ENCODE measurements around the gene TUBAL3.

DNA sequence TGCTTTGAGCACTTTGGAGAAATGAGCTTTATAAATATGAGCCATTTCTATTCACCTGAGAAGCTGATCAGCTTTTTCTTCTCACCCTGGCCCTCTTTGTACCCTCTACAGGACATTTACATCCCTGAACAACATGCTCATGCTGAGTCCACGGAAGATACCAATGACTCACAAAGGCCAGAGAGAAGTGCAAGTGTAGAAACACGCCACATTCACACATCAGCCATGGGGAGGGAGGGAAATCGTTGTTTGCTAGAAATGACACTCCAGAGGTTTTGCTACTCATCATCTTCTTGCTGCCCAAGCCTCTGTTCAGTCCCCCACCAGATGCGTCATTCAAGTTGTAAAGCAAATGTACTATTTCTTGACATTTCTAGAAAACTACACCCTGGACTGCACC, 42.7 kb downstream of the TUBAL3 start:
- TF ChIP-seq, protein P1, sequence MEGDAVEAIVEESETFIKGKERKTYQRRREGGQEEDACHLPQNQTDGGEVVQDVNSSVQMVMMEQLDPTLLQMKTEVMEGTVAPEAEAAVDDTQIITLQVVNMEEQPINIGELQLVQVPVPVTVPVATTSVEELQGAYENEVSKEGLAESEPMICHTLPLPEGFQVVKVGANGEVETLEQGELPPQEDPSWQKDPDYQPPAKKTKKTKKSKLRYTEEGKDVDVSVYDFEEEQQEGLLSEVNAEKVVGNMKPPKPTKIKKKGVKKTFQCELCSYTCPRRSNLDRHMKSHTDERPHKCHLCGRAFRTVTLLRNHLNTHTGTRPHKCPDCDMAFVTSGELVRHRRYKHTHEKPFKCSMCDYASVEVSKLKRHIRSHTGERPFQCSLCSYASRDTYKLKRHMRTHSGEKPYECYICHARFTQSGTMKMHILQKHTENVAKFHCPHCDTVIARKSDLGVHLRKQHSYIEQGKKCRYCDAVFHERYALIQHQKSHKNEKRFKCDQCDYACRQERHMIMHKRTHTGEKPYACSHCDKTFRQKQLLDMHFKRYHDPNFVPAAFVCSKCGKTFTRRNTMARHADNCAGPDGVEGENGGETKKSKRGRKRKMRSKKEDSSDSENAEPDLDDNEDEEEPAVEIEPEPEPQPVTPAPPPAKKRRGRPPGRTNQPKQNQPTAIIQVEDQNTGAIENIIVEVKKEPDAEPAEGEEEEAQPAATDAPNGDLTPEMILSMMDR (IDR thresholded peaks at IDR 0.05), result no peak
- TF ChIP-seq POLR2AphosphoS5 (IDR thresholded peaks at IDR 0.05; ENCODE audit: low read depth, low read length), result no peak
- TF ChIP-seq SIN3A (IDR thresholded peaks at IDR 0.05; ENCODE audit: borderline replicate concordance, insufficient read depth, low read depth, low read length), result no peak
- TF ChIP-seq, protein P2, sequence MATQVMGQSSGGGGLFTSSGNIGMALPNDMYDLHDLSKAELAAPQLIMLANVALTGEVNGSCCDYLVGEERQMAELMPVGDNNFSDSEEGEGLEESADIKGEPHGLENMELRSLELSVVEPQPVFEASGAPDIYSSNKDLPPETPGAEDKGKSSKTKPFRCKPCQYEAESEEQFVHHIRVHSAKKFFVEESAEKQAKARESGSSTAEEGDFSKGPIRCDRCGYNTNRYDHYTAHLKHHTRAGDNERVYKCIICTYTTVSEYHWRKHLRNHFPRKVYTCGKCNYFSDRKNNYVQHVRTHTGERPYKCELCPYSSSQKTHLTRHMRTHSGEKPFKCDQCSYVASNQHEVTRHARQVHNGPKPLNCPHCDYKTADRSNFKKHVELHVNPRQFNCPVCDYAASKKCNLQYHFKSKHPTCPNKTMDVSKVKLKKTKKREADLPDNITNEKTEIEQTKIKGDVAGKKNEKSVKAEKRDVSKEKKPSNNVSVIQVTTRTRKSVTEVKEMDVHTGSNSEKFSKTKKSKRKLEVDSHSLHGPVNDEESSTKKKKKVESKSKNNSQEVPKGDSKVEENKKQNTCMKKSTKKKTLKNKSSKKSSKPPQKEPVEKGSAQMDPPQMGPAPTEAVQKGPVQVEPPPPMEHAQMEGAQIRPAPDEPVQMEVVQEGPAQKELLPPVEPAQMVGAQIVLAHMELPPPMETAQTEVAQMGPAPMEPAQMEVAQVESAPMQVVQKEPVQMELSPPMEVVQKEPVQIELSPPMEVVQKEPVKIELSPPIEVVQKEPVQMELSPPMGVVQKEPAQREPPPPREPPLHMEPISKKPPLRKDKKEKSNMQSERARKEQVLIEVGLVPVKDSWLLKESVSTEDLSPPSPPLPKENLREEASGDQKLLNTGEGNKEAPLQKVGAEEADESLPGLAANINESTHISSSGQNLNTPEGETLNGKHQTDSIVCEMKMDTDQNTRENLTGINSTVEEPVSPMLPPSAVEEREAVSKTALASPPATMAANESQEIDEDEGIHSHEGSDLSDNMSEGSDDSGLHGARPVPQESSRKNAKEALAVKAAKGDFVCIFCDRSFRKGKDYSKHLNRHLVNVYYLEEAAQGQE (IDR thresholded peaks at IDR 0.05; ENCODE audit: insufficient read depth in 1 of 2, low read depth in 2 of 2, low read length in 1 of 2), result no peak
- TF ChIP-seq TCF7L2 (IDR thresholded peaks at IDR 0.05; ENCODE audit: low read depth, low read length), result no peak

Data from Panc1 (cell line).